GM21528 (cell line): ENCODE results near the gene FAM174C.

Experiments used
- ATAC-seq: cut with Tn5 transposase; IDR thresholded peaks from one replicate; pipeline ENCODE4 v1.9.1; 2021; ENCODE audit warnings: mild to moderate bottlenecking, moderate library complexity; ENCODE audit not compliant: unreplicated experiment, low FRiP score

The FAM174C gene

GRCh38 chr19:1249990-1250436 is 25.3 kb upstream of the FAM174C start:
- ATAC-seq, result no peak

GRCh38 chr19:1250437-1251260 is 24.7 kb upstream of the FAM174C start:
- no peak for ATAC-seq

DNA sequence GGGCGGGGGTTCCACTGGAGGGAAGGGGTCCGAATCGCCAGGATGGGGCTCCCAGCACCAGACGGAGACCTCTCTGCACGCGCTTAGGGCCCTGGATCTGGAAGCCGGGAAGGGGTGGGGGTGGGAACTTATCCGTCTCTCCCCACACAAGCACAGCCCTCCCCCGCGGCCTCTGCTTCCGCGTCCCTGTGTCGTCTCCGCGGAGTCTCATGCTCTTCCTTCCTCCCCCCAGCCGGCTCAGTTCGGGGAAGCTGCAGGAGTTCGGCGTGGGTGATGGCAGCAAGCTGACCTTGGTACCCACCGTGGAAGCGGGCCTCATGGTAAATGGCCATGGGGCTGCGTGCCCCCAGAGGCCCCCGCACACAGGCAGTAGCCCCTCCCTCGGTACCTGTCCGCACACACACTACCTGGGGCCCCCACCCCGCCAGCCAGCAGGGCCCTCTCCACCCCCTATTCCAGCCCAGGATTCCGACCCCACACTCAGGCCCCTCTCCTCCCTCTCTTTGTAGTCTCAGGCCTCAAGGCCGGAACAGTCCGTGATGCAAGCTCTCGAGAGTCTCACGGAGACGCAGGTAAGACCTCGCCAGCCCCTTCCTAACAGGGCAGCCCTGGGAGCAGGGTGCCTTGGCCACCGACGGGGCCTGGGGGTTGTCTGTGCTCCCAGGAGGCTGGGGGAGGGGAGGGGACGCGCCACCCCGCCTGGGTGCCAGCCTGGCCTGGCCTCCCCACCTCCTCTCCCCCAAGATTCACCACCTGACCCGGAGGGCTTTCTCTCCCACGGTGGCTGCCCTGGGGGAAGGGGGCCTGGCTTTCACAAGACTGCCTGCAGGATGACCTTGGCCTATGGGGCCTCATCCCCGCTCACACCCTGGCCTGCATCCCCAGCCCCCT is 23.8 kb upstream of the FAM174C start:
- ATAC-seq, result no peak

- no peak for ATAC-seq
Measured at GRCh38 chr19:1252221-1252820, 23.0 kb upstream of the FAM174C start.

DNA sequence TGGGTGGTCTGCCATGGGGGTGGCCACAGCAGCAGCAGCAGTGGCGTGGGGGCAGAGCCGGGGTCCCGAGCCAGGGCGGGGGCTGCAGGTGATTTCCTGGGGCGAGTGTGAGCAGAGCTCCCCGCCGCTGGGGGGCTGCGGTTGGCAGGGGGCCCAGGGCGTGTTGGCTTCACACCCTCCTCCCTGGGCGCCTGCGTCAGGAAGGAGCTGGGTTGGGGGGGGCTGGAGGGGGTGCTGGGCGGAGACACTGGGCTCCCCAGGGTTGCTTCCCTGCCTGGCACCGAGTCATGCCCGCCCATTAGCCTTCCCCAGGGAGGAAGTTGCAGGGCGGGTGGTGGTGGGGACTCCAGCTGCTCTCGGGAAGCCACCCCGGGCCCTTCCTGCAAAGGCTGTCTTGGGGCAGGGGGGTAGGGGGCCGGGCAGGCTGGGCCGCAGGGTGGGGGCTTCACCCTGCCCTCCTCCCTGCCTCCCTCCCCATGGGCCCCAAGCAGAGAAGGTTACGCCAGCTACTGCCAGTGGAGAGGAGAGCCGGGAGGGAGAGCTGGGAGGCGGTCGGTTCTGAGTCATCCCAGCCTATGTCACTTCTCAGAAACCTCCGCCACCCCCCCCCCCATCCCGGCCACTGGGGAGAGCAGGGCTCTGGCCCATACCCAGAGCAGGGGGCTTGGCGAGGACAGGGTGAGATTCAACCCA is 22.4 kb upstream of the FAM174C start:
- no peak for ATAC-seq

- ATAC-seq, result no peak
Measured at GRCh38 chr19:1253514-1254080, 21.7 kb upstream of the FAM174C start.

GRCh38 chr19:1254081-1254527 is 21.2 kb upstream of the FAM174C start:
- no peak for ATAC-seq

DNA sequence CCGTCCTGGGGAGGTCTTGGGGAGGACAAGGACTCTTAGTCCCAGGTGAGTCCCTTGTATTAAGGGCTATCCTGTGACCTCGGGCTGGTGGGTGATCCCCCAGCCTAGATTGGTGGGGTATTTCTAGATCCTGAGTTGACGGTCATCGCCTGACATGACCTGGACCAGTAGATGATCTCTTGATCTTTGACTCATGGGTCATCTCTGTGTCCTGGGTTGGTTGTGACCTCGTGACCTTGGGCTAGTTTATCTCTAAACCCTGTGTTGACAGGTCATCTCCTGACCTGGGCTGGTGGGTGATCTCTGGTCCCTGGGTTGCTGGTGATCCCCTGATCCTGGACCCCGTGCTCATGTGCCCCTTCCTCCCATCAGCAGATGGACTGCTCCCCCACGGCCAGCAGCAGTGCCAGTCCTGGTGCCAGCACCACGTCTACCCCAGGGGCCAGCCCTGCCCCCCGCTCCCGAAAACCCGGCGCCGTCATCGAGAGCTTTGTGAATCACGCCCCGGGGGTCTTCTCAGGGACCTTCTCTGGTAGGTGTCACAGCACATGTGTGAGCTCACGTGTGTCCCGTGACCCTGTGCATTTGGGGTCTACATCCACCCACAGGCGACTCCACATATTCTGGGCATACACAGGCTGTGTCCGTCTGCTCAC is 20.7 kb upstream of the FAM174C start:
- no peak for ATAC-seq

- no peak for ATAC-seq
Measured at GRCh38 chr19:1255186-1256161, 19.9 kb upstream of the FAM174C start.

GRCh38 chr19:1256646-1257474 is 18.5 kb upstream of the FAM174C start:
- ATAC-seq, result no peak

GRCh38 chr19:1257475-1258162 is 17.7 kb upstream of the FAM174C start:
- no peak for ATAC-seq

- no peak for ATAC-seq
Measured at GRCh38 chr19:1258163-1258492, 17.2 kb upstream of the FAM174C start.

DNA sequence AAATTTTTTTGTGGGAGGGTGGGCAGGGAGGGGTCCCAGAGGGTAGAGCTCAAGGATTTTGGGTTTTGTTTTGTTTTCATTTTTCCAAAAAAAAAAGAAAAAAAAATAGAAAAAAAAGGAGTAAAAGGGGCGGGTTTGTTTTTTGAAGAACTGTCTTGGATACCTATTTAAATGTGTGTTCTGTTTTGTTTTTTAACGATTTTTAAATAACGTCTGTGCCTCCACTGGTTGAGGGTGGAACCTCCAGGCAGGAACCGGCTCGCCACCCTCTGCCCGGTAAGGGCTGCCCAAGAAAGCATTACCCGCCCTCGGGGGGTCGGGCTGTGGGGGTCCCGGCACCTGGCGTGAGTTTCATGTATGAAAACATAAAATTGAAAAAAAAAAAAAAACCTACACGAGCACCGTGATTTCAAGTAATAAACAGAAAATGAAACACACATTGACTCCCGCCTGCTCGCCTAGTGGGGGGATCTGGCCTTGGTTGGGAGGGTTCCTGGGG is 16.6 kb upstream of the FAM174C start:
- no peak for ATAC-seq

DNA sequence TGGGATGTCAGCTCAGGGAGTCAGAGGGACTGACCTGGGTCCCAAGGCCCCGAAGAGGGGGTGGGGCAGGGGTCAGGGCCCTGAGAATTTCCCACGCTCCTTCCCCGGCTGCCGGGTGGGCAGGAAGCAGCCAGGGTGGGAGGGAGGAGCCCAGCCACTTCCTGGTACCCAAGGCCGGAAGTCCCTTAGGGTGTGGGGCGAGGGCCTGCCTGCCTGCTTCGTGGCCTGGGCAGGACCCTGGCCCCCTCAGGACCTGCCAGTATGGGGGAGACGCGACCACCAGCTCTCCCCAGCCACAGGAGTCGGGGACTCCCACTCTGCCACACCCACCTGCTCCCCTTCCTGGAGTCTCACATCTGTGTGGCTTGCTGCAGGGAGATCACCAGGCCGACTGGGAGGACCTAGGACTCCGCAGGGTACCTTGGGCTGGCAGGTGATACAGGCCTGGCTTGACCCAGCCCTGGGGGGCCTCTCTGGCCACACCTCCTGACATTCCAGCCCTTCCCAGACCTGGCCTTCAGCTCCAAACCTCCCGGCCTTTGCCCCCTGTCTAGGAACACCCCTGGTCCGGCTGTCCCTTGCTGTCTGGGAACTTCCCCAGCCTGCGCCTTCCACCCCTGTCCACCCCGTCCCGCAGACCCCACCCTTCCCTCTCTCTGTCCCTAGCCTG is 16.0 kb upstream of the FAM174C start:
- ATAC-seq, result no peak

- ATAC-seq, result peak; percentile 7
Measured at GRCh38 chr19:1259876-1260748, 15.2 kb upstream of the FAM174C start.
